Measurements from ENCODE around the gene PPIL6.

The PPIL6 gene

GRCh38 chr6:109478841-109479624 lies 38.6 kb upstream of the PPIL6 start:
- no peak overlapping the region for H3K4me2 ChIP-seq (ENCODE audit: low read length)
- no peak overlapping the region for H2BK12ac ChIP-seq (ENCODE audit: low read length)
- no peak overlapping the region for H2BK5ac ChIP-seq (ENCODE audit: low read depth, low read length, poor library complexity)
- H3K36me3 ChIP-seq (ENCODE audit: control insufficient read depth in 1 of 2, insufficient read depth in 2 of 2, low read length in 2 of 2): peaks cover 6 to 18% of the 10 kb centered on the region in 2 experiments
- no peak overlapping the region for H2AFZ ChIP-seq (ENCODE audit: insufficient read depth, low read length, poor library complexity)
- H3K14ac ChIP-seq (ENCODE audit: low read length): no peak overlapping the region
- no CpG with 5 or more reads among the region's 5 CpGs for WGBS (ENCODE audit: extremely low coverage, insufficient coverage, insufficient read length)
- no peak for DNase-seq
- H3K23ac ChIP-seq (ENCODE audit: low read length): no peak overlapping the region
- H3K9me3 ChIP-seq (ENCODE audit: insufficient read depth, low read depth, low read length): peaks cover 1% of the 10 kb centered on the region
- no peak overlapping the region for H3K4ac ChIP-seq (ENCODE audit: low read depth, low read length)
- no peaks in the 10 kb centered on the region for H3K27me3 ChIP-seq (ENCODE audit: insufficient read depth, low read length)
- H4K8ac ChIP-seq (ENCODE audit: low read depth, low read length): no peak overlapping the region
- no peak overlapping the region for H3K9ac ChIP-seq (ENCODE audit: low read length)
- no peak overlapping the region for H4K91ac ChIP-seq (ENCODE audit: low read depth, low read length)
- peaks cover 3% of the 10 kb centered on the region for H3K79me2 ChIP-seq (ENCODE audit: control insufficient read depth, insufficient read depth, low read length, poor library complexity)
- H3K4me1 ChIP-seq (ENCODE audit: control insufficient read depth in 1 of 2, insufficient read depth in 2 of 2, low read length in 2 of 2): peaks cover 0 to 5% of the 10 kb centered on the region in 2 experiments
- peaks cover 5% of the 10 kb centered on the region for H3K79me1 ChIP-seq (ENCODE audit: low read length)
- H3K27ac ChIP-seq (ENCODE audit: low read depth, low read length): no peak overlapping the region
- H3K18ac ChIP-seq (ENCODE audit: low read length): no peak overlapping the region
- H3K4me3 ChIP-seq (ENCODE audit: low read depth, low read length): no peak overlapping the region
- H2BK120ac ChIP-seq (ENCODE audit: insufficient read depth, low read length, poor library complexity): no peak overlapping the region
- no peak overlapping the region for H2AK5ac ChIP-seq (ENCODE audit: low read length)
- H4K12ac ChIP-seq (ENCODE audit: low read depth, low read length): no peak overlapping the region

GRCh38 chr6:109478222-109478805 lies 37.9 kb upstream of the PPIL6 start:
- no peak overlapping the region for H3K9ac ChIP-seq (ENCODE audit: low read length)
- H2BK5ac ChIP-seq (ENCODE audit: low read depth, low read length, poor library complexity): no peak overlapping the region
- no peak overlapping the region for H3K18ac ChIP-seq (ENCODE audit: low read length)
- no peak overlapping the region for H4K12ac ChIP-seq (ENCODE audit: low read depth, low read length)
- no peak overlapping the region for H4K91ac ChIP-seq (ENCODE audit: low read depth, low read length)
- H3K27ac ChIP-seq (ENCODE audit: low read depth, low read length): no peak overlapping the region
- H3K79me2 ChIP-seq (ENCODE audit: control insufficient read depth, insufficient read depth, low read length, poor library complexity): peaks cover 3% of the 10 kb centered on the region
- H3K4me2 ChIP-seq (ENCODE audit: low read length): no peak overlapping the region
- no peak overlapping the region for H2BK12ac ChIP-seq (ENCODE audit: low read length)
- no peaks in the 10 kb centered on the region for H3K27me3 ChIP-seq (ENCODE audit: insufficient read depth, low read length)
- peaks cover 1% of the 10 kb centered on the region for H3K9me3 ChIP-seq (ENCODE audit: insufficient read depth, low read depth, low read length)
- H2BK120ac ChIP-seq (ENCODE audit: insufficient read depth, low read length, poor library complexity): no peak overlapping the region
- H3K14ac ChIP-seq (ENCODE audit: low read length): no peak overlapping the region
- H3K79me1 ChIP-seq (ENCODE audit: low read length): peaks cover 5% of the 10 kb centered on the region
- no peak for DNase-seq
- WGBS (ENCODE audit: extremely low coverage, insufficient coverage, insufficient read length): no CpG with 5 or more reads among the region's 9 CpGs
- H3K36me3 ChIP-seq (ENCODE audit: control insufficient read depth in 1 of 2, insufficient read depth in 2 of 2, low read length in 2 of 2): peaks cover 10 to 23% of the 10 kb centered on the region in 2 experiments
- H3K4me1 ChIP-seq (ENCODE audit: control insufficient read depth in 1 of 2, insufficient read depth in 2 of 2, low read length in 2 of 2): peaks cover 0 to 5% of the 10 kb centered on the region in 2 experiments
- H3K23ac ChIP-seq (ENCODE audit: low read length): no peak overlapping the region
- H2AK5ac ChIP-seq (ENCODE audit: low read length): no peak overlapping the region
- no peak overlapping the region for H2AFZ ChIP-seq (ENCODE audit: insufficient read depth, low read length, poor library complexity)
- no peak overlapping the region for H4K8ac ChIP-seq (ENCODE audit: low read depth, low read length)
- H3K4me3 ChIP-seq (ENCODE audit: low read depth, low read length): no peak overlapping the region
- no peak overlapping the region for H3K4ac ChIP-seq (ENCODE audit: low read depth, low read length)

GRCh38 chr6:109477725-109478124 lies 37.3 kb upstream of the PPIL6 start:
- H3K79me1 ChIP-seq (ENCODE audit: low read length): peaks cover 2% of the 10 kb centered on the region
- H4K8ac ChIP-seq (ENCODE audit: low read depth, low read length): no peak overlapping the region
- WGBS (ENCODE audit: extremely low coverage, insufficient coverage, insufficient read length): no CpG with 5 or more reads among the region's 2 CpGs
- H2AK5ac ChIP-seq (ENCODE audit: low read length): no peak overlapping the region
- DNase-seq: no peak
- H3K4me3 ChIP-seq (ENCODE audit: low read depth, low read length): no peak overlapping the region
- peaks cover 0 to 5% of the 10 kb centered on the region in 2 experiments for H3K4me1 ChIP-seq (ENCODE audit: control insufficient read depth in 1 of 2, insufficient read depth in 2 of 2, low read length in 2 of 2)
- H2BK5ac ChIP-seq (ENCODE audit: low read depth, low read length, poor library complexity): no peak overlapping the region
- H3K9me3 ChIP-seq (ENCODE audit: insufficient read depth, low read depth, low read length): peaks cover 1% of the 10 kb centered on the region
- H3K36me3 ChIP-seq (ENCODE audit: control insufficient read depth in 1 of 2, insufficient read depth in 2 of 2, low read length in 2 of 2): peaks cover 14 to 27% of the 10 kb centered on the region in 2 experiments
- peaks cover 2% of the 10 kb centered on the region for H3K79me2 ChIP-seq (ENCODE audit: control insufficient read depth, insufficient read depth, low read length, poor library complexity)
- H3K23ac ChIP-seq (ENCODE audit: low read length): no peak overlapping the region
- no peak overlapping the region for H2BK12ac ChIP-seq (ENCODE audit: low read length)
- no peak overlapping the region for H3K27ac ChIP-seq (ENCODE audit: low read depth, low read length)
- H2AFZ ChIP-seq (ENCODE audit: insufficient read depth, low read length, poor library complexity): no peak overlapping the region
- no peaks in the 10 kb centered on the region for H3K27me3 ChIP-seq (ENCODE audit: insufficient read depth, low read length)
- H3K14ac ChIP-seq (ENCODE audit: low read length): no peak overlapping the region
- H2BK120ac ChIP-seq (ENCODE audit: insufficient read depth, low read length, poor library complexity): no peak overlapping the region
- H4K91ac ChIP-seq (ENCODE audit: low read depth, low read length): no peak overlapping the region
- H3K4me2 ChIP-seq (ENCODE audit: low read length): no peak overlapping the region
- H3K4ac ChIP-seq (ENCODE audit: low read depth, low read length): no peak overlapping the region
- H3K18ac ChIP-seq (ENCODE audit: low read length): no peak overlapping the region
- no peak overlapping the region for H4K12ac ChIP-seq (ENCODE audit: low read depth, low read length)
- no peak overlapping the region for H3K9ac ChIP-seq (ENCODE audit: low read length)

- H3K23ac ChIP-seq (ENCODE audit: low read length): no peak overlapping the region
- no peak overlapping the region for H3K14ac ChIP-seq (ENCODE audit: low read length)
- H4K8ac ChIP-seq (ENCODE audit: low read depth, low read length): no peak overlapping the region
- no peak overlapping the region for H3K4me3 ChIP-seq (ENCODE audit: low read depth, low read length)
- peaks cover 0 to 5% of the 10 kb centered on the region in 2 experiments for H3K4me1 ChIP-seq (ENCODE audit: control insufficient read depth in 1 of 2, insufficient read depth in 2 of 2, low read length in 2 of 2)
- peaks cover 16 to 33% of the 10 kb centered on the region in 2 experiments for H3K36me3 ChIP-seq (ENCODE audit: control insufficient read depth in 1 of 2, insufficient read depth in 2 of 2, low read length in 2 of 2)
- H2AFZ ChIP-seq (ENCODE audit: insufficient read depth, low read length, poor library complexity): no peak overlapping the region
- no peaks in the 10 kb centered on the region for H3K27me3 ChIP-seq (ENCODE audit: insufficient read depth, low read length)
- H4K12ac ChIP-seq (ENCODE audit: low read depth, low read length): no peak overlapping the region
- no peak overlapping the region for H3K4ac ChIP-seq (ENCODE audit: low read depth, low read length)
- no CpG with 5 or more reads among the region's 2 CpGs for WGBS (ENCODE audit: extremely low coverage, insufficient coverage, insufficient read length)
- no peak overlapping the region for H3K27ac ChIP-seq (ENCODE audit: low read depth, low read length)
- no peaks in the 10 kb centered on the region for H3K79me1 ChIP-seq (ENCODE audit: low read length)
- no peaks in the 10 kb centered on the region for H3K79me2 ChIP-seq (ENCODE audit: control insufficient read depth, insufficient read depth, low read length, poor library complexity)
- H2BK5ac ChIP-seq (ENCODE audit: low read depth, low read length, poor library complexity): no peak overlapping the region
- no peak overlapping the region for H3K9ac ChIP-seq (ENCODE audit: low read length)
- H4K91ac ChIP-seq (ENCODE audit: low read depth, low read length): no peak overlapping the region
- no peak overlapping the region for H3K18ac ChIP-seq (ENCODE audit: low read length)
- no peak for DNase-seq
- H3K4me2 ChIP-seq (ENCODE audit: low read length): no peak overlapping the region
- H2AK5ac ChIP-seq (ENCODE audit: low read length): no peak overlapping the region
- no peak overlapping the region for H2BK120ac ChIP-seq (ENCODE audit: insufficient read depth, low read length, poor library complexity)
- no peak overlapping the region for H2BK12ac ChIP-seq (ENCODE audit: low read length)
- peaks cover 1% of the 10 kb centered on the region for H3K9me3 ChIP-seq (ENCODE audit: insufficient read depth, low read depth, low read length)
Observed at GRCh38 chr6:109477184-109477583, 36.8 kb upstream of the PPIL6 start.
